ENCODE data around the gene KRTAP6-1. TPM values are rescaled to one million over a fixed set of nuclear protein-coding genes. Genes with fewer than 3 reads are reported as not detected.

Gene KRTAP6-1
- total RNA-seq, 3 donors from 2014 or later = not detected

DNA sequence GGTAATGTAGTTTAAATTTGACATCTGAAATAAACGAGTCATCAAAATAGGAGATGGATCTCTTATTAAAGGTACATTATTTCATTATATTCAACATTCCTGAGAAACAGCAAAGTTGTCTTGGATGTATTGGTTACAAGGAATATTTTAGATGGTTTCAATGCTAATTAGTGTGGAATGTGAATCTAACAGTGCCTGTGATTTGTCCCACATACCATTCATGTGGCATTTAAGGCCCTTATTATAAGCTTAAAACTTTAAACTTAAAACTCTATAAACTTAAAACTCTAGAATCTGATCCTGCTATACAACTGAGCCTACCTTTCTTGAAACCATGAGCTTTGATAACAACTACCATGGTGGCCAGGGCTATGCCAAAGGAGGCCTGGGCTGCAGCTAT lies 12.9 kb downstream of the KRTAP6-1 start, which contains the start of gene KRTAP22-1:
Gene KRTAP22-1, plus strand, starts transcription at position 301 of the 400 bp plus-strand sequence.
- Histone ChIP-seq H3K9me3 (peaks cover 44% of the 10 kb centered on the region), H3K4me1 (ENCODE audit: low read depth) (no peaks in the 10 kb centered on the region), H3K4me3 (no peak within 1 kb of the TSS), H3K36me3 (ENCODE audit: low read depth) (no peaks in the 10 kb centered on the region)
- intact Hi-C loops (cut with DNase I, micrococcal nuclease) = no loop called here
- TF ChIP-seq, protein P1, sequence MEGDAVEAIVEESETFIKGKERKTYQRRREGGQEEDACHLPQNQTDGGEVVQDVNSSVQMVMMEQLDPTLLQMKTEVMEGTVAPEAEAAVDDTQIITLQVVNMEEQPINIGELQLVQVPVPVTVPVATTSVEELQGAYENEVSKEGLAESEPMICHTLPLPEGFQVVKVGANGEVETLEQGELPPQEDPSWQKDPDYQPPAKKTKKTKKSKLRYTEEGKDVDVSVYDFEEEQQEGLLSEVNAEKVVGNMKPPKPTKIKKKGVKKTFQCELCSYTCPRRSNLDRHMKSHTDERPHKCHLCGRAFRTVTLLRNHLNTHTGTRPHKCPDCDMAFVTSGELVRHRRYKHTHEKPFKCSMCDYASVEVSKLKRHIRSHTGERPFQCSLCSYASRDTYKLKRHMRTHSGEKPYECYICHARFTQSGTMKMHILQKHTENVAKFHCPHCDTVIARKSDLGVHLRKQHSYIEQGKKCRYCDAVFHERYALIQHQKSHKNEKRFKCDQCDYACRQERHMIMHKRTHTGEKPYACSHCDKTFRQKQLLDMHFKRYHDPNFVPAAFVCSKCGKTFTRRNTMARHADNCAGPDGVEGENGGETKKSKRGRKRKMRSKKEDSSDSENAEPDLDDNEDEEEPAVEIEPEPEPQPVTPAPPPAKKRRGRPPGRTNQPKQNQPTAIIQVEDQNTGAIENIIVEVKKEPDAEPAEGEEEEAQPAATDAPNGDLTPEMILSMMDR (IDR thresholded peaks at IDR 0.05) = no peak
- DNase-seq (no peak), ATAC-seq (no peak)

DNA sequence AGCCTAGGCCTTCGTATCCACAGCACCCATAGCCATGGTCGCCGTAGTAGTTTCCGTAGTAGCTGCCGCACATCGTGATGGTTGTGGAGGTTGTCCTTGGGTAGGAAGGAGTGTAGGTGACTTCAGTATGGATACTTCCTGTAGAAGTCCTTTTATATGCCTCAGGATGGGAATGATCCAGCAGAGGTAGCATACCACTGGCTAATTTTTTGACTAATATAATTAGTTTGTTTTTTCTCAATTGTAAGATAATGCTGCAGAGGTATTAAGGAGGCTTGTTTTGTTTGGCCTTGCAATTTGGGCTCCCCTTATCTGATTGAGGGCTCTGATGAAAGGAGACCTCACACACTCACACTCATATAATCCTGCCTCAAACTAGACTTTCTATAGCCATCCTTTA lies 14.9 kb downstream of the KRTAP6-1 start, which contains the start of gene KRTAP6-2:
Gene KRTAP6-2, minus strand, starts transcription at position 101 of the 400 bp plus-strand sequence. Its CDS starts 28 bp downstream, at position 73.
- intact Hi-C loops (cut with DNase I, micrococcal nuclease) = no loop called here
- DNase-seq = no peak
- H3K4me3 ChIP-seq = no peak within 1 kb of the TSS
- no peaks in the 10 kb centered on the region for H3K4me1 ChIP-seq (ENCODE audit: low read depth)
- peaks cover 45% of the 10 kb centered on the region for H3K9me3 ChIP-seq
- TF ChIP-seq, protein P1 (IDR thresholded peaks at IDR 0.05) = no peak
- no peak for ATAC-seq
- H3K36me3 ChIP-seq (ENCODE audit: low read depth) = no peaks in the 10 kb centered on the region

DNA sequence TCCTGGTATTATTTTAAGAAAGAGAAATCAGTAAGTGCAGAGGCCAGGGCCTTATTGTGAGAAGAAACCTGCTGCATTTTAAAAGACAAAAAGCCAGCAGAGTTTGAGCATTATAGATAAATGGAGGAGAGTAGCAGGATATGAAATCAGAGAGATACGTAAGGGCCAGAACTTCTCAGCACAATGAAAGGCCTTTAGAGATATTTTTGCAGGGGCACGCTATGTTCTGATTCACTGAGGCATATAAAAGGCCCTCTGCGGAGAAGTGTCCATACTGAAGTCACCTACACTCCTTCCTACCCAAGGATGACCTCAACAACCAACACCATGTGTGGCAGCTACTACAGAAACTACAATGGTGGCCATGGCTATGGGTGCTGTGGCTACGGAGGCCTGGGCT lies 21.6 kb downstream of the KRTAP6-1 start, which contains the start of gene KRTAP6-3:
Gene KRTAP6-3, plus strand, starts transcription at position 301 of the 400 bp plus-strand sequence. Its CDS starts 6 bp downstream, at position 307.
- peaks cover 44% of the 10 kb centered on the region for H3K9me3 ChIP-seq
- H3K36me3 ChIP-seq (ENCODE audit: low read depth) = no peaks in the 10 kb centered on the region
- no peak for ATAC-seq
- no peak for DNase-seq
- intact Hi-C loops (cut with DNase I, micrococcal nuclease) = no loop called here
- TF ChIP-seq, protein P1 (IDR thresholded peaks at IDR 0.05) = no peak
- no peaks in the 10 kb centered on the region for H3K4me1 ChIP-seq (ENCODE audit: low read depth)
- H3K4me3 ChIP-seq = no peak within 1 kb of the TSS

DNA sequence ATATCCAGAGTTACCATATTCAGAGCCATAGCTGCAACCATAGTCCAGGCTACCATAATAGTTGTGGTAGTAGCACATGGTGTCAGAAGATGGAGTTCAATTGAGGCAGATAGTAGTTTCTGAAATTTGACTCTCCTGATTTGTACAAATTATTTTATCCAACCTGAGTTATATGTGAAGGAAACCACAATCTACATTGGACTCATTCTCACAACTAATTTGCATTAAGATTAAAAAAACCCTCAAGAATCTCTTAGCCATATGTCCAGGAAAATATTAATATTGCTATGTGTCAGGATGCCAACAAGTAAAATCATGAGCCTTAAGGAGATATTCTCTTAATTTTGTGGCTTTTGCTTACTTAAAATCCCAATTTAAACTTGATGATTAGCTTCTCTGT lies 23.4 kb downstream of the KRTAP6-1 start, which contains the start of gene KRTAP22-2:
Gene KRTAP22-2, minus strand, starts transcription at position 101 of the 400 bp plus-strand sequence.
- Histone ChIP-seq H3K4me3 (no peak within 1 kb of the TSS), H3K36me3 (ENCODE audit: low read depth) (no peaks in the 10 kb centered on the region), H3K4me1 (ENCODE audit: low read depth) (no peaks in the 10 kb centered on the region), H3K9me3 (peaks cover 44% of the 10 kb centered on the region)
- DNase-seq (no peak), ATAC-seq (no peak)
- intact Hi-C loops (cut with DNase I, micrococcal nuclease) = no loop called here
- TF ChIP-seq, protein P1 (IDR thresholded peaks at IDR 0.05) = no peak

DNA sequence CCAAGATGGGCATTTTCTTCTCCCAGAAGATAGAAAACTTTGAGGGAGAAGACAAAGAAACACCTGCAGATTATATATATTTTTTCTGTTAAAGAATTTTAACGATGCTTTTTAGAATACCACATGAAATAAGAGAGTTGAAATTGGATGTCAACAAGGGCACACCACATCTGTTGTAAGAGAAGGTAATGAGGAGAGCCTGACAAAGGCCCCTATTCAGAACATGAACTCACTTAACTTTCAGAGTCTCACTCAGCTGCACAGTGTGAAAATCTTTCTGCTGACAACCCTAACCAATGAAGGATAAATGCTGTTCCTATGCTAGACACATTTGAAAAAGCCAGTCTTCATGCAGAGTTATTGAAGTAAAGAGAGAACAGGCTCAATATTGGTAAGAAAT lies 30.9 kb downstream of the KRTAP6-1 start:
- ATAC-seq = no peak
- TF ChIP-seq, protein P1 (IDR thresholded peaks at IDR 0.05) = no peak
- DNase-seq = no peak
- H3K36me3 ChIP-seq (ENCODE audit: low read depth) = no peaks in the 10 kb centered on the region
- H3K4me1 ChIP-seq (ENCODE audit: low read depth) = no peaks in the 10 kb centered on the region
- H3K4me3 ChIP-seq = no peak overlapping the region
- intact Hi-C loops (cut with DNase I, micrococcal nuclease) = no loop called here
- peaks cover 42% of the 10 kb centered on the region for H3K9me3 ChIP-seq

Data from mucosa of descending colon (tissue), 3 donors.